Liver (tissue), 3 donors: ENCODE results near the gene PRAMEF12.

Source experiments
- CTCF ChIP-seq: fragments of 150-350 bp; IDR thresholded peaks from 2 replicates; pipeline ENCODE4 v1.5.1; 2017; ENCODE audit warnings: improper control_type of control experiment, low read depth, low read length; ENCODE audit not compliant: missing input control
- MAX ChIP-seq: IDR thresholded peaks from 2 replicates; pipeline ENCODE4 v1.6.1; 2016; ENCODE audit warnings: antibody characterized with exemption
- RAD21 ChIP-seq, 2 donors: IDR thresholded peaks; 2 replicates each; pipeline ENCODE4 v1.6.1; 2016; ENCODE audit warnings: antibody characterized with exemption in 2 of 2, mild to moderate bottlenecking in 2 of 2
- SP1 ChIP-seq: IDR thresholded peaks from 2 replicates; pipeline ENCODE4 v1.6.1; 2018; ENCODE audit warnings: antibody characterized with exemption, mild to moderate bottlenecking
- YY1 ChIP-seq: IDR thresholded peaks from 2 replicates; pipeline ENCODE4 v1.6.1; 2016; ENCODE audit warnings: antibody characterized with exemption, mild to moderate bottlenecking
- TF ChIP-seq, protein P1 (sequence below): IDR thresholded peaks from 2 replicates; pipeline ENCODE4 v1.6.1; 2016; ENCODE audit warnings: antibody characterized with exemption
- TF ChIP-seq, protein P2 (sequence below): IDR thresholded peaks from 2 replicates; pipeline ENCODE4 v1.6.1; 2016; ENCODE audit warnings: antibody characterized with exemption, mild to moderate bottlenecking
- donor health status: healthy.
- donor health status: healthy.

DNA sequence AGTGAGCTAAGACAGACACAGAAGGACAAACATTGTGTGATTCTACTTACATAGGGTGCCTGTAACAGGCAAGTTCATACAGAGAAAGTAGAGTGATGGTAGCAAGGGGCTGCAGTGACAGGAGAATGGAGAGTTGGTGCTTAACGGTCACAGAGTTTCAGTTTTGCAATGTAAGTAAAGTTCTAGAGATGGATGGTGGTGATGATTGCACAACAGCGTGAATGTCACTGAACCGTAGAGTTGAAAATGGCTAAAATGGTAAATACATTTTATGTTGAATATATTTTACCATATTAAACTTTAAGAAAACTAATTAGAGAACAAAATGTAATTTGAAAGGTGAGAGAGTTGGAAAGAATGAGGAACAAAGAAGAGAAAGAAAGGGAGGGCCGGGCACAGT lies 18.8 kb upstream of the PRAMEF12 start:
- TF ChIP-seq CTCF (no peak), MAX (no peak), RAD21 (IDR thresholded peaks at IDR 0.05) (no peak), YY1 (no peak), SP1 (no peak)
- TF ChIP-seq, protein P1, sequence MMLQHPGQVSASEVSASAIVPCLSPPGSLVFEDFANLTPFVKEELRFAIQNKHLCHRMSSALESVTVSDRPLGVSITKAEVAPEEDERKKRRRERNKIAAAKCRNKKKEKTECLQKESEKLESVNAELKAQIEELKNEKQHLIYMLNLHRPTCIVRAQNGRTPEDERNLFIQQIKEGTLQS = no peak
- TF ChIP-seq, protein P2, sequence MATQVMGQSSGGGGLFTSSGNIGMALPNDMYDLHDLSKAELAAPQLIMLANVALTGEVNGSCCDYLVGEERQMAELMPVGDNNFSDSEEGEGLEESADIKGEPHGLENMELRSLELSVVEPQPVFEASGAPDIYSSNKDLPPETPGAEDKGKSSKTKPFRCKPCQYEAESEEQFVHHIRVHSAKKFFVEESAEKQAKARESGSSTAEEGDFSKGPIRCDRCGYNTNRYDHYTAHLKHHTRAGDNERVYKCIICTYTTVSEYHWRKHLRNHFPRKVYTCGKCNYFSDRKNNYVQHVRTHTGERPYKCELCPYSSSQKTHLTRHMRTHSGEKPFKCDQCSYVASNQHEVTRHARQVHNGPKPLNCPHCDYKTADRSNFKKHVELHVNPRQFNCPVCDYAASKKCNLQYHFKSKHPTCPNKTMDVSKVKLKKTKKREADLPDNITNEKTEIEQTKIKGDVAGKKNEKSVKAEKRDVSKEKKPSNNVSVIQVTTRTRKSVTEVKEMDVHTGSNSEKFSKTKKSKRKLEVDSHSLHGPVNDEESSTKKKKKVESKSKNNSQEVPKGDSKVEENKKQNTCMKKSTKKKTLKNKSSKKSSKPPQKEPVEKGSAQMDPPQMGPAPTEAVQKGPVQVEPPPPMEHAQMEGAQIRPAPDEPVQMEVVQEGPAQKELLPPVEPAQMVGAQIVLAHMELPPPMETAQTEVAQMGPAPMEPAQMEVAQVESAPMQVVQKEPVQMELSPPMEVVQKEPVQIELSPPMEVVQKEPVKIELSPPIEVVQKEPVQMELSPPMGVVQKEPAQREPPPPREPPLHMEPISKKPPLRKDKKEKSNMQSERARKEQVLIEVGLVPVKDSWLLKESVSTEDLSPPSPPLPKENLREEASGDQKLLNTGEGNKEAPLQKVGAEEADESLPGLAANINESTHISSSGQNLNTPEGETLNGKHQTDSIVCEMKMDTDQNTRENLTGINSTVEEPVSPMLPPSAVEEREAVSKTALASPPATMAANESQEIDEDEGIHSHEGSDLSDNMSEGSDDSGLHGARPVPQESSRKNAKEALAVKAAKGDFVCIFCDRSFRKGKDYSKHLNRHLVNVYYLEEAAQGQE = no peak
